Stimulated activated CD8-positive, alpha-beta memory T cell treated with anti-CD3 and anti-CD28 coated beads, Interleukin-4, amount 100 ng/mL, for 24 hours (primary cell): ENCODE results near the gene DPPA4.

Experiments
- DNase-seq: peaks from one replicate; pipeline ENCODE4 v3.0.0-alpha.2; 2020; ENCODE audit warnings: low read depth

DPPA4 gene

GRCh38 chr3:109338322-109338721, 976 bp upstream of the DPPA4 start:
- no peak for DNase-seq

GRCh38 chr3:109336291-109336861, 970 bp downstream of the DPPA4 start:
- peak; percentile 2 for DNase-seq

GRCh38 chr3:109334572-109334971, 2.8 kb downstream of the DPPA4 start:
- no peak for DNase-seq

- DNase-seq: no peak
Observed at GRCh38 chr3:109331692-109332091, 5.7 kb downstream of the DPPA4 start.

GRCh38 chr3:109330405-109330804, 6.9 kb downstream of the DPPA4 start:
- DNase-seq: no peak

GRCh38 chr3:109328202-109328601, 9.1 kb downstream of the DPPA4 start:
- DNase-seq: no peak

GRCh38 chr3:109325657-109326056, 11.7 kb downstream of the DPPA4 start:
- no peak for DNase-seq

GRCh38 chr3:109325109-109325508, 12.2 kb downstream of the DPPA4 start:
- DNase-seq: no peak

- DNase-seq: no peak
Observed at GRCh38 chr3:109316162-109316730, 21.1 kb downstream of the DPPA4 start, which contains the start of gene DPPA2. Gene DPPA2, minus strand, starts transcription at chr3:109316517. Its CDS starts 1,975 bp downstream, at chr3:109314542.

- no peak for DNase-seq
Observed at GRCh38 chr3:109313061-109313460, 24.3 kb downstream of the DPPA4 start.

GRCh38 chr3:109297496-109297895, 39.9 kb downstream of the DPPA4 start:
- DNase-seq: no peak

GRCh38 chr3:109284071-109284470, 53.3 kb downstream of the DPPA4 start:
- DNase-seq: no peak

GRCh38 chr3:109278546-109278945, 58.8 kb downstream of the DPPA4 start:
- DNase-seq: no peak

- DNase-seq: no peak
Observed at GRCh38 chr3:109278141-109278540, 59.2 kb downstream of the DPPA4 start.
